ENCODE data around the gene DHRS7B.

- no peak for TF ChIP-seq GATA2 (IDR thresholded peaks at IDR 0.05; ENCODE audit: low read depth, low read length)
- no peak for TF ChIP-seq GATA3 (IDR thresholded peaks at IDR 0.05; ENCODE audit: low read depth, low read length)
Observed at GRCh38 chr17:21166595-21167210, 39.9 kb downstream of the DHRS7B start.

Data from SH-SY5Y (cell line).